Right cardiac atrium (tissue), 5 donors: Measurements from ENCODE around the gene KCNG1. TPM values are rescaled to one million over a fixed set of nuclear protein-coding genes. Genes with fewer than 3 reads are reported as not detected.

Experiments
- ATAC-seq, 2 donors: fragments of 200-7000 bp; cut with Tn5 transposase; one replicate each; pipeline versions ENCODE4 v1.8.0 to v1.9.1; 2020; ENCODE audit warnings: moderate library complexity in 2 of 2, mild to moderate bottlenecking in 1 of 2
- DNase-seq, 3 donors: peaks; one replicate each; pipeline ENCODE4 v3.0.0-alpha.2; 2020
- H3K27ac ChIP-seq: one replicate; pipeline ENCODE4 v1.5.1; 2013; ENCODE audit warnings: mild to moderate bottlenecking, low read length, control low read depth, moderate library complexity
- H3K27me3 ChIP-seq: one replicate; pipeline ENCODE4 v1.6.1; 2013; ENCODE audit not compliant: control insufficient read depth, insufficient read depth
- H3K4me1 ChIP-seq: one replicate; pipeline ENCODE4 v1.6.1; 2013; ENCODE audit warnings: low read length; ENCODE audit not compliant: control insufficient read depth, insufficient read depth
- H3K4me3 ChIP-seq: one replicate; pipeline ENCODE4 v1.5.1; 2013; ENCODE audit warnings: low read length, control low read depth
- H3K9me3 ChIP-seq: one replicate; pipeline ENCODE4 v1.6.1; 2013; ENCODE audit warnings: low read length; ENCODE audit not compliant: control insufficient read depth
- WGBS: extraction: QIAGEN DNeasy Blood & Tissue Kit; methylation state at CpG from one replicate; pipeline ENCODE4 v1.1.7; 2013; 5-methylcytosine and 5-hydroxymethylcytosine counted together
- intact Hi-C, 4 donors: fragments of 100-400 bp; cut with DNase I; formaldehyde crosslinking; loops; one replicate each; pipeline versions ENCODE4 v1.11.0 to v1.14.0; 2022 to 2023
- long read RNA-seq, 4 donors: library from polyadenylated mRNA; unstranded; transcript quantifications; one replicate each; pipeline ENCODE4 v2.0.0, GENCODE V29; 2020 to 2021
- polyA plus RNA-seq: library from polyadenylated mRNA; stranded (reverse); fragments of 200-250 nt; gene quantifications from one replicate; pipeline ENCODE4 v1.2.3, GENCODE V29; 2013
- total RNA-seq, 4 donors: library from RNA; stranded (reverse); fragmentation: NEBNext Ultra II Directional; extraction: Animal tissue kit (Norgen Biotek cat#: 25700); gene quantifications; one replicate each; pipeline ENCODE4 v1.2.1, GENCODE V29; 2021
- donor health status: healthy with polysubstance abuse.
- donor health status: DM: no; HTN: yes; CAD: no.
- donor health status: DM: no; HTN: no; CAD: no.
- donor health status: DM: no; HTN: yes; CAD: no; lungs with severe emphysema.
- donor health status: DM: yes; HTN: yes; CAD: no.

KCNG1 gene
- 1 to 10 TPM in 3 of 4 donors, under 1 TPM in 1; 0.65 to 1.7 (median 1.3) TPM for total RNA-seq
- 0.41 TPM for polyA plus RNA-seq
- long read RNA-seq, donor 1, transcript KCNG1-201 (3 exons, 2,211 nt): major isoform, 5 of 7 reads
- long read RNA-seq, donor 1, partial matches to known transcripts: 0 of 7 reads
- long read RNA-seq, donor 1, other reads (novel, unspliced or antisense): 2 of 7 reads
- long read RNA-seq, donor 2, partial matches to known transcripts: 0 of 3 reads
- long read RNA-seq, donor 2, other reads (novel, unspliced or antisense): 2 of 3 reads
- long read RNA-seq, donor 3, partial matches to known transcripts: 0 of 1 reads
- long read RNA-seq, donor 3, other reads (novel, unspliced or antisense): 1 of 1 reads
- long read RNA-seq, donor 4, partial matches to known transcripts: 0 of 8 reads
- long read RNA-seq, donor 4, other reads (novel, unspliced or antisense): 7 of 8 reads

- intact Hi-C loops: no loop called here
- no peaks in the 10 kb centered on the region for H3K4me1 ChIP-seq
- no peaks in the 10 kb centered on the region for H3K27me3 ChIP-seq
- H3K27ac ChIP-seq: no peak within 1 kb of the TSS
- H3K9me3 ChIP-seq: no peaks in the 10 kb centered on the region
- H3K4me3 ChIP-seq: peak within 1 kb of the TSS; percentile 34
- 1% methylated on average over 108 of the region's 108 CpGs for WGBS
- ATAC-seq (peak; percentile 96 to 97), DNase-seq (peak; percentile 79 to 89 (median 85))
These were observed at the start of gene KCNG1 for GRCh38 chr20:51022803-51023616. Gene KCNG1 (minus strand): TSS chr20:51023107. CDS start chr20:51010338, 12,769 bp downstream.

- intact Hi-C loops: no loop called here
- ATAC-seq (no peak), DNase-seq (no peak)
- WGBS: 80% methylated on average over 4 of the region's 4 CpGs
- Histone ChIP-seq H3K27ac (no peak overlapping the region), H3K27me3 (no peaks in the 10 kb centered on the region), H3K4me1 (no peaks in the 10 kb centered on the region), H3K4me3 (no peak overlapping the region), H3K9me3 (no peaks in the 10 kb centered on the region)
These were observed 47.7 kb upstream of the KCNG1 start for GRCh38 chr20:51070621-51071020.

- no peak for ATAC-seq
- Histone ChIP-seq H3K27me3 (no peaks in the 10 kb centered on the region), H3K9me3 (no peaks in the 10 kb centered on the region), H3K4me1 (no peaks in the 10 kb centered on the region), H3K27ac (no peak overlapping the region), H3K4me3 (no peak overlapping the region)
- WGBS: 24% methylated on average over 5 of the region's 5 CpGs
- DNase-seq: no peak
- intact Hi-C loops: no loop called here
These were observed 44.9 kb upstream of the KCNG1 start for GRCh38 chr20:51067792-51068191.

- H3K27ac ChIP-seq: no peak overlapping the region
- WGBS: 83% methylated on average over 4 of the region's 4 CpGs
- intact Hi-C loops: no loop called here
- no peaks in the 10 kb centered on the region for H3K4me1 ChIP-seq
- no peak overlapping the region for H3K4me3 ChIP-seq
- ATAC-seq (no peak), DNase-seq (no peak)
- no peaks in the 10 kb centered on the region for H3K27me3 ChIP-seq
- no peaks in the 10 kb centered on the region for H3K9me3 ChIP-seq
These were observed 42.7 kb upstream of the KCNG1 start for GRCh38 chr20:51065615-51066014.

- Histone ChIP-seq H3K27me3 (no peaks in the 10 kb centered on the region), H3K4me3 (no peak overlapping the region), H3K9me3 (no peaks in the 10 kb centered on the region), H3K4me1 (no peaks in the 10 kb centered on the region), H3K27ac (no peak overlapping the region)
- no peak for DNase-seq
- ATAC-seq: no peak
- intact Hi-C loops: no loop called here
- 71% methylated on average over 5 of the region's 5 CpGs for WGBS
These were observed 41.2 kb upstream of the KCNG1 start for GRCh38 chr20:51064137-51064536.

GRCh38 chr20:51062065-51062464 lies 39.2 kb upstream of the KCNG1 start:
- no peaks in the 10 kb centered on the region for H3K4me1 ChIP-seq
- no peaks in the 10 kb centered on the region for H3K9me3 ChIP-seq
- no peak overlapping the region for H3K27ac ChIP-seq
- no peak overlapping the region for H3K4me3 ChIP-seq
- 63% methylated on average over 7 of the region's 7 CpGs for WGBS
- ATAC-seq (no peak), DNase-seq (no peak)
- no peaks in the 10 kb centered on the region for H3K27me3 ChIP-seq
- intact Hi-C loops: no loop called here

- Histone ChIP-seq H3K4me1 (no peaks in the 10 kb centered on the region), H3K27me3 (no peaks in the 10 kb centered on the region), H3K27ac (no peak overlapping the region), H3K9me3 (peaks cover 5% of the 10 kb centered on the region), H3K4me3 (no peak overlapping the region)
- ATAC-seq (no peak), DNase-seq (no peak)
- WGBS: 84% methylated on average over 5 of the region's 5 CpGs
- intact Hi-C loops: no loop called here
These were observed 38.6 kb upstream of the KCNG1 start for GRCh38 chr20:51061418-51062045.

GRCh38 chr20:51060301-51060700 lies 37.4 kb upstream of the KCNG1 start:
- no peaks in the 10 kb centered on the region for H3K4me1 ChIP-seq
- H3K27ac ChIP-seq: no peak overlapping the region
- no peak overlapping the region for H3K4me3 ChIP-seq
- no peak for ATAC-seq
- intact Hi-C loops: no loop called here
- 76% methylated on average over 5 of the region's 5 CpGs for WGBS
- DNase-seq: no peak
- no peaks in the 10 kb centered on the region for H3K27me3 ChIP-seq
- peaks cover 5% of the 10 kb centered on the region for H3K9me3 ChIP-seq

GRCh38 chr20:51059862-51060261 lies 37.0 kb upstream of the KCNG1 start:
- H3K9me3 ChIP-seq: peaks cover 5% of the 10 kb centered on the region
- H3K4me3 ChIP-seq: no peak overlapping the region
- no peaks in the 10 kb centered on the region for H3K4me1 ChIP-seq
- no peak overlapping the region for H3K27ac ChIP-seq
- H3K27me3 ChIP-seq: no peaks in the 10 kb centered on the region
- intact Hi-C loops: no loop called here
- 59% methylated on average over 1 of the region's 1 CpG for WGBS
- ATAC-seq: peak in 1 of 2 donors; percentile 28
- DNase-seq: no peak

- DNase-seq (no peak), ATAC-seq (peak in 1 of 2 donors; percentile 72)
- Histone ChIP-seq H3K27me3 (no peaks in the 10 kb centered on the region), H3K4me3 (no peak overlapping the region), H3K9me3 (peaks cover 5% of the 10 kb centered on the region), H3K4me1 (no peaks in the 10 kb centered on the region), H3K27ac (no peak overlapping the region)
- WGBS: 11% methylated on average over 9 of the region's 9 CpGs
- intact Hi-C loops: no loop called here
These were observed 35.1 kb upstream of the KCNG1 start for GRCh38 chr20:51058017-51058416.

- ATAC-seq: no peak
- Histone ChIP-seq H3K27ac (no peak overlapping the region), H3K9me3 (peaks cover 5% of the 10 kb centered on the region), H3K4me3 (no peak overlapping the region), H3K4me1 (no peaks in the 10 kb centered on the region), H3K27me3 (no peaks in the 10 kb centered on the region)
- intact Hi-C loops: no loop called here
- no peak for DNase-seq
- 65% methylated on average over 11 of the region's 11 CpGs for WGBS
These were observed 31.3 kb upstream of the KCNG1 start for GRCh38 chr20:51054233-51054632.
